B cell (primary cell): Measurements from ENCODE around the gene SLC25A13. TPM values are rescaled to one million over a fixed set of nuclear protein-coding genes. Genes with fewer than 3 reads are reported as not detected.

Experiments used
- ATAC-seq: fragments of 200-7000 bp; cut with Tn5 transposase; one replicate; pipeline ENCODE4 v1.10.0; 2021; ENCODE audit warnings: low read depth, mild to moderate bottlenecking, moderate number of reproducible peaks, moderate library complexity
- CTCF ChIA-PET: fragments of 350-600 bp; sonication (Branson Sonifier 250); formaldehyde crosslinking; loops from one replicate; lab custom pipeline; 2021; ENCODE audit warnings: antibody characterized with exemption, inconsistent platforms; lab: Charles Lee
- POLR2A ChIA-PET: fragments of 350-600 bp; sonication (Branson Sonifier 250); formaldehyde crosslinking; loops from one replicate; lab custom pipeline; 2021; ENCODE audit warnings: antibody characterized with exemption; lab: Charles Lee
- DNase-seq: peaks from one replicate; pipeline ENCODE4 v3.0.0; 2013
- H2AFZ ChIP-seq: 2 replicates; pipeline ENCODE4 v1.6.1; 2012; ENCODE audit warnings: mild to moderate bottlenecking, low read depth, low read length; ENCODE audit not compliant: insufficient read depth, poor library complexity, severe bottlenecking
- H3K27ac ChIP-seq, 2 donors: 1 replicate in 1 of 2; 2 replicates in 1 of 2; pipeline ENCODE4 v1.5.1; 2012 to 2013; ENCODE audit warnings: low read length in 2 of 2, mild to moderate bottlenecking in 2 of 2, moderate library complexity in 1 of 2
- H3K27me3 ChIP-seq, 4 experiments: fragments of 200-600 bp in 1 of 4; sonication (generic) in 1 of 4; replicated peaks in 1 of 4; 1 replicate in 2 of 4; 2 replicates in 2 of 4; pipeline versions ENCODE4 v1.6.1 to v1.7.0; 2013 to 2016; ENCODE audit warnings: low read length in 3 of 4, mild to moderate bottlenecking in 2 of 4, mixed read lengths in 1 of 4, moderate library complexity in 1 of 4; ENCODE audit not compliant: insufficient read depth in 4 of 4, control insufficient read depth in 3 of 4; ENCODE audit errors: control extremely low read depth in 1 of 4
- H3K36me3 ChIP-seq, 2 experiments: replicated peaks in 1 of 2; 1 replicate in 1 of 2; 2 replicates in 1 of 2; pipeline versions ENCODE4 v1.6.1 to v1.7.1; 2013; ENCODE audit warnings: low read length in 1 of 2; ENCODE audit not compliant: insufficient read depth in 2 of 2, control insufficient read depth in 1 of 2; ENCODE audit errors: control extremely low read depth in 1 of 2, extremely low read depth in 1 of 2
- H3K4me1 ChIP-seq, 2 donors: fragments of 200-600 bp in 1 of 2; sonication (generic) in 1 of 2; 1 replicate in 1 of 2; 2 replicates in 1 of 2; pipeline versions ENCODE4 v1.5.1 to v1.6.1; 2013 to 2017; ENCODE audit warnings: low read length in 2 of 2; ENCODE audit not compliant: control insufficient read depth in 2 of 2, insufficient read depth in 2 of 2
- H3K4me2 ChIP-seq: replicated peaks from 2 replicates; pipeline ENCODE3; 2012; ENCODE audit warnings: mild to moderate bottlenecking, low read depth, low read length; ENCODE audit not compliant: poor library complexity, severe bottlenecking
- H3K4me3 ChIP-seq, 5 experiments: fragments of 200-600 bp in 1 of 5; sonication (generic) in 1 of 5; 1 replicate in 3 of 5; 2 replicates in 2 of 5; pipeline versions ENCODE4 v1.5.1 to v1.7.0; 2011 to 2016; ENCODE audit warnings: low read length in 4 of 5, mild to moderate bottlenecking in 4 of 5, low read depth in 2 of 5, control low read depth in 1 of 5, moderate library complexity in 1 of 5; ENCODE audit not compliant: insufficient read depth in 1 of 5; ENCODE audit errors: control extremely low read depth in 1 of 5, extremely low read depth in 1 of 5
- H3K79me2 ChIP-seq: fragments of 200-600 bp; sonication (generic); one replicate; pipeline ENCODE4 v1.6.0; 2016; ENCODE audit warnings: low read length; ENCODE audit not compliant: control insufficient read depth, insufficient read depth
- H3K9ac ChIP-seq: fragments of 200-600 bp; sonication (generic); 2 replicates; pipeline ENCODE4 v1.6.1; 2017; ENCODE audit warnings: mild to moderate bottlenecking, low read length, moderate library complexity
- H3K9me3 ChIP-seq, 3 donors: one replicate each; pipeline versions ENCODE4 v1.6.1 to v1.7.1; 2013; ENCODE audit warnings: low read length in 2 of 3; ENCODE audit not compliant: control insufficient read depth in 2 of 3, insufficient read depth in 1 of 3; ENCODE audit errors: control extremely low read depth in 1 of 3
- H4K20me1 ChIP-seq: 2 replicates; pipeline ENCODE4 v1.6.0; 2012; ENCODE audit warnings: mild to moderate bottlenecking, low read length; ENCODE audit not compliant: insufficient read depth, control insufficient read depth, poor library complexity, severe bottlenecking
- H3K27ac Mint-ChIP-seq: one replicate; pipeline ENCODE4 v1.8.0; 2021; ENCODE audit warnings: mixed read lengths
- H3K27me3 Mint-ChIP-seq: one replicate; pipeline ENCODE4 v1.8.0; 2021; ENCODE audit warnings: mixed read lengths
- H3K4me1 Mint-ChIP-seq: one replicate; pipeline ENCODE4 v1.8.0; 2021; ENCODE audit warnings: mixed read lengths
- H3K4me3 Mint-ChIP-seq: one replicate; pipeline ENCODE4 v1.8.0; 2021; ENCODE audit warnings: mixed read lengths
- H3K9me3 Mint-ChIP-seq: one replicate; pipeline ENCODE4 v1.8.0; 2022; ENCODE audit warnings: mixed read lengths; ENCODE audit not compliant: insufficient read depth
- EZH2 ChIP-seq: IDR thresholded peaks from 2 replicates; pipeline ENCODE4 v1.6.1; 2012; ENCODE audit warnings: borderline replicate concordance, low read depth, mild to moderate bottlenecking, moderate library complexity, low read length; ENCODE audit not compliant: insufficient read depth, poor library complexity, severe bottlenecking
- WGBS: methylation state at CpG from one replicate; pipeline ENCODE4 v1.1.5; 2013; ENCODE audit warnings: missing lambda C conversion rate; ENCODE audit not compliant: insufficient coverage; 5-methylcytosine and 5-hydroxymethylcytosine counted together
- intact Hi-C: fragments of 100-400 bp; cut with micrococcal nuclease; formaldehyde crosslinking; loops from one replicate; pipeline ENCODE4 v1.10.0; 2022
- polyA plus RNA-seq: library from polyadenylated mRNA; depleted of rRNA; stranded (reverse); fragments of >200 nt; gene quantifications from 2 replicates; pipeline ENCODE4 v1.2.3, GENCODE V29; 2012
- total RNA-seq, 2 donors: library from RNA; stranded (reverse); fragments of 120-200 nt in 1 of 2; gene quantifications; 1 replicate in 1 of 2; 2 replicates in 1 of 2; pipeline versions ENCODE4 v1.2.3 to v1.2.4, GENCODE V29; 2013 to 2022
- TF ChIP-seq, protein P1 (sequence below): fragments of 200-600 bp; IDR thresholded peaks from one replicate; pipeline ENCODE4 v1.8.0; 2022; ENCODE audit warnings: antibody characterized with exemption, mild to moderate bottlenecking

Gene SLC25A13
- total and polyA plus RNA-seq, 2 donors (not counting 1 experiment from before 2014, with no cell fraction given): 12.5 to 30.9 TPM

DNA sequence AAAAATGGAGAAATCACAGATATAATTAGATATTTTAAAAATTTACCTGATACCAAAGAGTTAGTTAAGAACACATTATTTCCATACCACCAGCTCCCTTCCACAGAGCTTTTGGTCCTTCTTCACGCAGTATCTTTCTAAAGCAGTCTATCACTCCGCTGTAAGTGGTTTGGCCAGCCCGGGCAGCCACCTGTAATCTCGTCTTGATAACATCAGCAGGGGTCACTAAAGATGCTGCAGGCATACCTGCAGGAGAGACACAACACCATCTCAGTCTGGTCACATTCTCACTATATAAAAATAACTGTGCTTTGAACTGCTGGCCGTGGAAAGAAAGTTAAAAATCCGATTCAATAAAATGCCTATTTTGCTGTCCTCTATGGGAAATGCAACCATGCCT is 200.1 kb downstream of the SLC25A13 start:
- H3K4me1 Mint-ChIP-seq: no peaks in the 10 kb centered on the region
- WGBS: 96% methylated on average over 3 of the region's 6 CpGs
- Histone ChIP-seq H3K4me1 (no peaks in the 10 kb centered on the region), H3K4me3 (no peak overlapping the region), H3K27ac (no peak overlapping the region), H4K20me1 (no peaks in the 10 kb centered on the region), H3K9ac (no peak overlapping the region), H3K79me2 (no peaks in the 10 kb centered on the region), H3K4me2 (no peak overlapping the region), H3K9me3 (no peaks in the 10 kb centered on the region), H3K36me3 (peaks cover 0 to 8% of the 10 kb centered on the region in 2 experiments), H2AFZ (no peak overlapping the region), H3K27me3 (no peaks in the 10 kb centered on the region)
- H3K27me3 Mint-ChIP-seq: no peaks in the 10 kb centered on the region
- CTCF ChIA-PET: no interaction called here
- intact Hi-C loops: no loop called here
- POLR2A ChIA-PET: no interaction called here
- DNase-seq: no peak
- no peak for ATAC-seq
- no peak overlapping the region for H3K4me3 Mint-ChIP-seq
- no peak for TF ChIP-seq EZH2
- TF ChIP-seq, protein P1, sequence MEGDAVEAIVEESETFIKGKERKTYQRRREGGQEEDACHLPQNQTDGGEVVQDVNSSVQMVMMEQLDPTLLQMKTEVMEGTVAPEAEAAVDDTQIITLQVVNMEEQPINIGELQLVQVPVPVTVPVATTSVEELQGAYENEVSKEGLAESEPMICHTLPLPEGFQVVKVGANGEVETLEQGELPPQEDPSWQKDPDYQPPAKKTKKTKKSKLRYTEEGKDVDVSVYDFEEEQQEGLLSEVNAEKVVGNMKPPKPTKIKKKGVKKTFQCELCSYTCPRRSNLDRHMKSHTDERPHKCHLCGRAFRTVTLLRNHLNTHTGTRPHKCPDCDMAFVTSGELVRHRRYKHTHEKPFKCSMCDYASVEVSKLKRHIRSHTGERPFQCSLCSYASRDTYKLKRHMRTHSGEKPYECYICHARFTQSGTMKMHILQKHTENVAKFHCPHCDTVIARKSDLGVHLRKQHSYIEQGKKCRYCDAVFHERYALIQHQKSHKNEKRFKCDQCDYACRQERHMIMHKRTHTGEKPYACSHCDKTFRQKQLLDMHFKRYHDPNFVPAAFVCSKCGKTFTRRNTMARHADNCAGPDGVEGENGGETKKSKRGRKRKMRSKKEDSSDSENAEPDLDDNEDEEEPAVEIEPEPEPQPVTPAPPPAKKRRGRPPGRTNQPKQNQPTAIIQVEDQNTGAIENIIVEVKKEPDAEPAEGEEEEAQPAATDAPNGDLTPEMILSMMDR: no peak
- H3K9me3 Mint-ChIP-seq: no peaks in the 10 kb centered on the region
- no peak overlapping the region for H3K27ac Mint-ChIP-seq

DNA sequence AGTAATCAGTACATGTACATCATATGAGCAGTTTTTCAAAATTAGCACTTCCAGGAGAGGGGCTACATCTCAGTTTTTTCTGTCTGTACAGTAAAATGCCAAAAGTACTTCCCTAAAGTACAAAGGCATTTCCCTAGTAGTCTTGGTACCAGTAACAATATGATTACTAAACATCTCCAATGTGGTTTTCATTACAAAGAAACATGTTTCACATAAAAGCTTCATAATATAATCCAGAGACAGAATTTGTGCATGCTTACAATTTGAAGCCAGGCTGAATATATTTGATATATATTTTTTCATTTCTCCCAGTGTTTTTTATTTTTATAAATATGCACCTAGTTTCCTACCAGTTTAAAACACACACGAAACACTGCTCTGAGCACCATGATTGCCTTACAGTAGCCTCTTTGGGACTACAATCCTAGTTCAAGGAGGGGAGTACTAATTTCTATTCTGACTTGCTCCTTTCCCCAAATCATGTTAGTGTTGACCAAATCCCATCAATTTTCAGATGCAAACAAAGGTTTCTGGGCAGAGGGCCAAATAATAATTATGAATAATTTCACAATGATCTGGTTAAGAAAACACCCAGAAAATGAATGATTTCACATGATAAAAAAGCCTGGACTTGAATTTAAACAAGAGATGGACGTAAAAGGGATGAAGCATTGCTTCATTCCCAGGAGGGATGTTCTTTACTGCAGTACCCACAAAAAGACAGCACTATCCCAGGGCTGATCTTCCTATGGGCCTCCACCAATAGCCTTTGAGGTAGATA is 201.3 kb downstream of the SLC25A13 start:
- ChIA-PET POLR2A (no interaction called here), CTCF (no interaction called here)
- no peak for DNase-seq
- intact Hi-C loops: no loop called here
- H3K79me2 ChIP-seq: no peaks in the 10 kb centered on the region
- no CpG with 5 or more reads among the region's 2 CpGs for WGBS
- no peak for TF ChIP-seq EZH2
- no peak for ATAC-seq
- H3K4me3 Mint-ChIP-seq: no peak overlapping the region
- no peak overlapping the region for H3K27ac ChIP-seq
- no peaks in the 10 kb centered on the region for H3K9me3 Mint-ChIP-seq
- no peak overlapping the region for H3K4me2 ChIP-seq
- no peaks in the 10 kb centered on the region for H3K4me1 Mint-ChIP-seq
- H3K27me3 ChIP-seq: no peaks in the 10 kb centered on the region
- no peak overlapping the region for H2AFZ ChIP-seq
- H3K4me1 ChIP-seq: no peaks in the 10 kb centered on the region
- peaks cover 0 to 8% of the 10 kb centered on the region in 2 experiments for H3K36me3 ChIP-seq
- no peaks in the 10 kb centered on the region for H3K9me3 ChIP-seq
- no peak overlapping the region for H3K4me3 ChIP-seq
- H3K9ac ChIP-seq: no peak overlapping the region
- H4K20me1 ChIP-seq: no peaks in the 10 kb centered on the region
- no peaks in the 10 kb centered on the region for H3K27me3 Mint-ChIP-seq
- no peak overlapping the region for H3K27ac Mint-ChIP-seq
